Endothelial cell of umbilical vein (primary cell): ENCODE measurements around the gene PCDH9. TPM values are rescaled to one million over a fixed set of nuclear protein-coding genes. Genes with fewer than 3 reads are reported as not detected.

Source experiments
- BruUV-seq: library from RNA; stranded (reverse); fragments of 400-500 nt; replicated peaks from 2 replicates; lab custom pipeline; 2021; lab: Mats Ljungman, UMichigan
- CTCF ChIA-PET: fragments of 300-600, 350-600 bp; sonication (Branson Sonifier 250); formaldehyde crosslinking; loops from one replicate; lab custom pipeline; 2021; ENCODE audit warnings: antibody characterized with exemption, inconsistent platforms; lab: Charles Lee
- POLR2A ChIA-PET: fragments of 300-600, 350-600 bp; sonication (Branson Sonifier 250); formaldehyde crosslinking; loops from one replicate; lab custom pipeline; 2021; ENCODE audit warnings: antibody characterized with exemption, inconsistent platforms; lab: Charles Lee
- DNase-seq: peaks from one replicate; pipeline ENCODE4 v3.0.0-alpha.2; 2011; ENCODE audit warnings: low read depth, low spot score
- FAIRE-seq: peaks from 2 replicates; lab custom pipeline; 2011; peaks lifted over from hg19 to GRCh38; lab: Jason Lieb, UNC
- H2AFZ ChIP-seq: 2 replicates; pipeline ENCODE4 v1.6.0; 2012; ENCODE audit warnings: low read depth, low read length, control low read depth, inconsistent platforms
- H3K27ac ChIP-seq: 2 replicates; pipeline ENCODE4 v1.5.1; 2011; ENCODE audit warnings: low read depth, mild to moderate bottlenecking, control low read depth, low read length, moderate library complexity; ENCODE audit not compliant: insufficient read depth
- H3K27me3 ChIP-seq, 2 experiments: 2 replicates each; pipeline versions ENCODE4 v1.6.0 to v1.6.1; 2011; ENCODE audit warnings: low read length in 2 of 2, mixed read lengths in 1 of 2; ENCODE audit not compliant: control insufficient read depth in 2 of 2, insufficient read depth in 2 of 2
- H3K36me3 ChIP-seq, 2 experiments: 2 replicates in 1 of 2; 3 replicates in 1 of 2; pipeline ENCODE4 v1.5.1; 2011; ENCODE audit warnings: low read length in 2 of 2, mild to moderate bottlenecking in 1 of 2, moderate library complexity in 1 of 2; ENCODE audit not compliant: control insufficient read depth in 2 of 2, insufficient read depth in 2 of 2; ENCODE audit errors: extremely low read depth in 1 of 2
- H3K4me1 ChIP-seq: 3 replicates; pipeline ENCODE4 v1.5.1; 2011; ENCODE audit warnings: mild to moderate bottlenecking, low read length; ENCODE audit not compliant: control insufficient read depth, insufficient read depth; ENCODE audit errors: extremely low read depth
- H3K4me2 ChIP-seq: 2 replicates; pipeline ENCODE4 v1.6.1; 2011; ENCODE audit warnings: low read length, control low read depth, mixed read lengths; ENCODE audit not compliant: insufficient read depth
- H3K4me3 ChIP-seq, 3 experiments: fragments of 200-600 bp in 1 of 3; sonication (generic), shearing (Covaris generic) in 1 of 3; replicated peaks in 1 of 3; 2 replicates each; pipeline ENCODE4 v1.5.1; 2011 to 2016; ENCODE audit warnings: control low read depth in 3 of 3, low read length in 3 of 3, mild to moderate bottlenecking in 2 of 3, inconsistent platforms in 1 of 3, low read depth in 1 of 3, moderate library complexity in 1 of 3; ENCODE audit not compliant: insufficient read depth in 1 of 3
- H3K79me2 ChIP-seq: 2 replicates; pipeline ENCODE4 v1.6.0; 2012; ENCODE audit warnings: low read length, inconsistent platforms; ENCODE audit not compliant: control insufficient read depth, insufficient read depth
- H3K9ac ChIP-seq: replicated peaks from 2 replicates; pipeline ENCODE3; 2011; ENCODE audit warnings: low read length, control low read depth; ENCODE audit not compliant: insufficient read depth; ENCODE audit errors: extremely low read depth
- H3K9me1 ChIP-seq: replicated peaks from 3 replicates; pipeline ENCODE4 v1.6.0; 2011; ENCODE audit warnings: mild to moderate bottlenecking, low read length; ENCODE audit not compliant: control insufficient read depth, insufficient read depth; ENCODE audit errors: extremely low read depth
- H3K9me3 ChIP-seq: replicated peaks from 2 replicates; pipeline ENCODE4 v1.5.1; 2012; ENCODE audit warnings: low read length, inconsistent platforms; ENCODE audit not compliant: control insufficient read depth, insufficient read depth
- H4K20me1 ChIP-seq: replicated peaks from 2 replicates; pipeline ENCODE3; 2011; ENCODE audit warnings: mild to moderate bottlenecking, low read length; ENCODE audit not compliant: control insufficient read depth, insufficient read depth; ENCODE audit errors: extremely low read depth
- EZH2 ChIP-seq: IDR thresholded peaks from 2 replicates; pipeline ENCODE4 v1.6.1; 2012; ENCODE audit warnings: borderline replicate concordance, low read depth, mild to moderate bottlenecking, moderate library complexity, low read length, inconsistent platforms; ENCODE audit not compliant: severe bottlenecking
- FOS ChIP-seq: IDR thresholded peaks from 2 replicates; pipeline ENCODE4 v1.6.1; 2011; ENCODE audit warnings: mild to moderate bottlenecking, low read length, moderate library complexity, borderline replicate concordance; ENCODE audit not compliant: insufficient read depth
- GATA2 ChIP-seq: IDR thresholded peaks from 2 replicates; pipeline ENCODE4 v1.7.0; 2011; ENCODE audit warnings: low read depth, mild to moderate bottlenecking, moderate library complexity, mixed read lengths, low read length; ENCODE audit not compliant: insufficient read length, insufficient read depth
- JUN ChIP-seq: IDR thresholded peaks from 2 replicates; pipeline ENCODE4 v1.6.1; 2011; ENCODE audit warnings: borderline replicate concordance, low read depth; ENCODE audit not compliant: insufficient read length, insufficient read depth
- MYC ChIP-seq: IDR thresholded peaks from one replicate; pipeline ENCODE4 v1.6.1; 2011; ENCODE audit warnings: mild to moderate bottlenecking, low read depth, low read length
- POLR2A ChIP-seq: IDR thresholded peaks from 2 replicates; pipeline ENCODE4 v1.6.1; 2012; ENCODE audit warnings: low read depth, mild to moderate bottlenecking, control low read depth, low read length
- POLR2AphosphoS5 ChIP-seq: IDR thresholded peaks from 2 replicates; pipeline ENCODE4 v1.6.1; 2012; ENCODE audit warnings: low read depth, mild to moderate bottlenecking, control low read depth, low read length, moderate library complexity; ENCODE audit not compliant: insufficient read depth
- dilution Hi-C: fragments of 300-500 bp; cut with MboI; formaldehyde crosslinking; loops from one replicate; pipeline ENCODE4 v1.15.0; 2019; ENCODE audit warnings: low sequenced_read_pairs; ENCODE audit not compliant: extremely low pct_ligation_motif_present
- intact Hi-C: fragments of 100-400 bp; cut with micrococcal nuclease; formaldehyde crosslinking; loops from one replicate; pipeline ENCODE4 v1.10.0; 2022
- polyA plus RNA-seq, 4 experiments: library from polyadenylated mRNA; depleted of rRNA in 3 of 4; stranded (reverse) in 3 of 4; unstranded in 1 of 4; fragments of >200 nt; gene quantifications; 2 replicates each; pipeline versions ENCODE4 v1.2.1 to v1.2.3, GENCODE V29; 2011 to 2012; ENCODE audit warnings: missing spikeins in 1 of 4
- total RNA-seq: library from RNA; stranded (reverse); gene quantifications from 2 replicates; pipeline ENCODE4 v1.2.3, GENCODE V29; 2021
- TF ChIP-seq, protein P1 (sequence below): IDR thresholded peaks from 2 replicates; pipeline ENCODE4 v1.6.1; 2011; ENCODE audit not compliant: insufficient read depth, insufficient read length
- TF ChIP-seq, protein P2 (sequence below), 2 donors: IDR thresholded peaks; 1 replicate in 1 of 2; 2 replicates in 1 of 2; pipeline ENCODE4 v1.5.1; 2011; ENCODE audit warnings: low read length in 2 of 2, mild to moderate bottlenecking in 2 of 2, moderate library complexity in 2 of 2, control low read depth in 1 of 2, inconsistent platforms in 1 of 2, low read depth in 1 of 2; ENCODE audit not compliant: insufficient read depth in 1 of 2; ENCODE audit errors: extremely low read depth in 1 of 2

Gene PCDH9
- total and polyA plus RNA-seq, 2 donors (not counting 3 experiments of a cell fraction or from before 2014, with no cell fraction given): 1.1 to 5.2 TPM

DNA sequence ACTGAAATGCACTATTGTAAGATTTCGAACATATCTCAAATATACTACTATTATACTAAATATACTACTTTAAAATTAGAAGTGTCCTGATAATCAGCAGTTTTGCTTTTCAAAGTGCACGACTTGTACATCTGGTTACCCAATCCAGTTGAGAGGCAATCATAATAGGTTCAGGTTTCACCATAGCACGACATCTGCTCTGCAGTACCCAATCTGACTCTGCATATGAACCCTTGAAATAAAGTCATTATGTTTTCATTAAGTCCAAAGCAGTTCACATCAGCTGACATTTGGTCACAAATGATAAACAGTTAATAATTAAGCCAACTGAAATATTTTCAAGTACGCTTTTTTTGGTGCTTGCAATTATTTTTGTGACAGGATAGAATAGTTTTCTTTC is 90.6 kb downstream of the PCDH9 start:
- FAIRE-seq (no peak), DNase-seq (no peak)
- H3K36me3 ChIP-seq: no peaks in the 10 kb centered on the region
- H3K9ac ChIP-seq: no peak overlapping the region
- no TSS peak for BruUV-seq
- intact Hi-C loops: no loop called here
- CTCF ChIA-PET: no interaction called here
- POLR2A ChIA-PET: no interaction called here
- TF ChIP-seq, protein P1, sequence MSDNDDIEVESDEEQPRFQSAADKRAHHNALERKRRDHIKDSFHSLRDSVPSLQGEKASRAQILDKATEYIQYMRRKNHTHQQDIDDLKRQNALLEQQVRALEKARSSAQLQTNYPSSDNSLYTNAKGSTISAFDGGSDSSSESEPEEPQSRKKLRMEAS: no peak
- TF ChIP-seq MYC: no peak
- TF ChIP-seq POLR2AphosphoS5: no peak
- no peak for TF ChIP-seq JUN
- TF ChIP-seq POLR2A: no peak
- TF ChIP-seq GATA2: no peak
- TF ChIP-seq, protein P2, sequence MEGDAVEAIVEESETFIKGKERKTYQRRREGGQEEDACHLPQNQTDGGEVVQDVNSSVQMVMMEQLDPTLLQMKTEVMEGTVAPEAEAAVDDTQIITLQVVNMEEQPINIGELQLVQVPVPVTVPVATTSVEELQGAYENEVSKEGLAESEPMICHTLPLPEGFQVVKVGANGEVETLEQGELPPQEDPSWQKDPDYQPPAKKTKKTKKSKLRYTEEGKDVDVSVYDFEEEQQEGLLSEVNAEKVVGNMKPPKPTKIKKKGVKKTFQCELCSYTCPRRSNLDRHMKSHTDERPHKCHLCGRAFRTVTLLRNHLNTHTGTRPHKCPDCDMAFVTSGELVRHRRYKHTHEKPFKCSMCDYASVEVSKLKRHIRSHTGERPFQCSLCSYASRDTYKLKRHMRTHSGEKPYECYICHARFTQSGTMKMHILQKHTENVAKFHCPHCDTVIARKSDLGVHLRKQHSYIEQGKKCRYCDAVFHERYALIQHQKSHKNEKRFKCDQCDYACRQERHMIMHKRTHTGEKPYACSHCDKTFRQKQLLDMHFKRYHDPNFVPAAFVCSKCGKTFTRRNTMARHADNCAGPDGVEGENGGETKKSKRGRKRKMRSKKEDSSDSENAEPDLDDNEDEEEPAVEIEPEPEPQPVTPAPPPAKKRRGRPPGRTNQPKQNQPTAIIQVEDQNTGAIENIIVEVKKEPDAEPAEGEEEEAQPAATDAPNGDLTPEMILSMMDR (IDR thresholded peaks at IDR 0.05; ENCODE audit: extremely low read depth in 1 of 2, insufficient read depth in 1 of 2, low read depth in 1 of 2, low read length in 2 of 2): no peak
- no peak for TF ChIP-seq FOS
- TF ChIP-seq EZH2: no peak
- no peak overlapping the region for H2AFZ ChIP-seq
- no peak overlapping the region for H3K4me3 ChIP-seq
- peaks cover 15% of the 10 kb centered on the region for H3K4me1 ChIP-seq
- no peaks in the 10 kb centered on the region for H3K9me3 ChIP-seq
- H4K20me1 ChIP-seq: no peaks in the 10 kb centered on the region
- no peaks in the 10 kb centered on the region for H3K9me1 ChIP-seq
- dilution Hi-C loops: no loop called here
- H3K4me2 ChIP-seq: no peak overlapping the region
- no peaks in the 10 kb centered on the region for H3K27me3 ChIP-seq
- no peak overlapping the region for H3K27ac ChIP-seq
- no peaks in the 10 kb centered on the region for H3K79me2 ChIP-seq
